Spinal cord (tissue), 10 donors: ENCODE measurements around the gene CENPX. TPM values are rescaled to one million over a fixed set of nuclear protein-coding genes. Genes with fewer than 3 reads are reported as not detected.

ENCODE experiments used
- DNase-seq, 6 donors: peaks; one replicate each; pipeline versions ENCODE4 v3.0.0 to v3.0.0-alpha.2; 2013 to 2015; ENCODE audit warnings: low spot score in 6 of 6, low read depth in 4 of 6
- H3K27ac ChIP-seq: one replicate; pipeline ENCODE4 v1.5.1; 2013; ENCODE audit warnings: low read depth, low read length, control low read depth
- H3K27me3 ChIP-seq: one replicate; pipeline ENCODE4 v1.6.1; 2013; ENCODE audit warnings: low read length; ENCODE audit not compliant: control insufficient read depth, insufficient read depth
- H3K36me3 ChIP-seq: one replicate; pipeline ENCODE4 v1.6.1; 2013; ENCODE audit warnings: low read length; ENCODE audit not compliant: control insufficient read depth, insufficient read depth
- H3K4me1 ChIP-seq: one replicate; pipeline ENCODE4 v1.6.1; 2013; ENCODE audit warnings: low read length; ENCODE audit not compliant: control insufficient read depth, insufficient read depth
- H3K4me3 ChIP-seq: one replicate; pipeline ENCODE4 v1.5.1; 2013; ENCODE audit warnings: low read depth, low read length, control low read depth
- H3K9me3 ChIP-seq: one replicate; pipeline ENCODE4 v1.6.1; 2013; ENCODE audit warnings: low read length; ENCODE audit not compliant: control insufficient read depth, insufficient read depth
- WGBS: methylation state at CpG from one replicate; pipeline ENCODE4 v1.1.5; 2013; ENCODE audit warnings: missing lambda C conversion rate; ENCODE audit not compliant: insufficient coverage; 5-methylcytosine and 5-hydroxymethylcytosine counted together
- polyA plus RNA-seq, 2 donors: library from polyadenylated mRNA; unstranded; fragments of 120-200 nt; gene quantifications; one replicate each; pipeline ENCODE4 v1.2.1, GENCODE V29; 2013; ENCODE audit not compliant: insufficient read length in 2 of 2
- total RNA-seq, 2 donors: library from RNA; depleted of rRNA in 1 of 2; stranded (reverse); fragments of 120-200 nt in 1 of 2; fragments of >200 nt in 1 of 2; gene quantifications; one replicate each; pipeline versions ENCODE4 v1.2.3 to v1.2.4, GENCODE V29; 2013 to 2014
- donor health status: healthy.

Gene CENPX
- total and polyA plus RNA-seq, 4 donors = 37.0 to 71.9 (median 63.3) TPM

GRCh38 chr17:82062076-82062983 lies 39.7 kb upstream of the CENPX start:
- no peaks in the 10 kb centered on the region for H3K9me3 ChIP-seq
- no peaks in the 10 kb centered on the region for H3K27me3 ChIP-seq
- WGBS = 90% methylated on average over 22 of the region's 24 CpGs
- H3K27ac ChIP-seq = no peak overlapping the region
- no peak for DNase-seq
- H3K4me1 ChIP-seq = peaks cover 27% of the 10 kb centered on the region
- peaks cover 78% of the 10 kb centered on the region for H3K36me3 ChIP-seq
- H3K4me3 ChIP-seq = no peak overlapping the region

- Histone ChIP-seq H3K4me1 (peaks cover 24% of the 10 kb centered on the region), H3K4me3 (no peak overlapping the region), H3K9me3 (no peaks in the 10 kb centered on the region), H3K36me3 (peaks cover 89% of the 10 kb centered on the region), H3K27me3 (no peaks in the 10 kb centered on the region), H3K27ac (no peak overlapping the region)
- 94% methylated on average over 34 of the region's 34 CpGs for WGBS
- no peak for DNase-seq
These were observed 38.6 kb upstream of the CENPX start for GRCh38 chr17:82061047-82061925.

- H3K27ac ChIP-seq = no peak overlapping the region
- DNase-seq = no peak
- peaks cover 96% of the 10 kb centered on the region for H3K36me3 ChIP-seq
- H3K9me3 ChIP-seq = no peaks in the 10 kb centered on the region
- no peaks in the 10 kb centered on the region for H3K27me3 ChIP-seq
- H3K4me3 ChIP-seq = no peak overlapping the region
- H3K4me1 ChIP-seq = peaks cover 18% of the 10 kb centered on the region
- WGBS = 94% methylated on average over 14 of the region's 14 CpGs
These were observed 37.9 kb upstream of the CENPX start for GRCh38 chr17:82060614-82061013.

DNA sequence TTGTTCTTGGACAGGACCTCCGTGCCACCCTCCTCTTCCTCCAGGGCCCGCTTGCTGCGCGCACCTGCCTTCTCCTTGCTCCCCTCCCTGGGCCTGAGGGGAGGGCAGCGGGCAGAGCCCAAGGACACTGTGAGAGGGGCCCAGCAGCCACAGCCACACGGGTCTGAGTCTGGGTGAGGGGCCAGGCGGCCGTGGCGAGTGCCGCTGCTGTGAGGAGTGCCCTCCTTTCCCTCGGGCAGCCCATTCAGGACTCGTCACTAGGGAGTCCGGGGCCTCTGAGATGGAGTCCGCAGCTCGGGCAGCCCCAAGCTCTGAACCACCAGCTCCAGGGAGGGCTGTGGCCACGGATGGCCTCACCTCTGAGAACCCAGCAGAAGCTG lies 37.3 kb upstream of the CENPX start:
- DNase-seq = no peak
- Histone ChIP-seq H3K9me3 (no peaks in the 10 kb centered on the region), H3K4me3 (no peak overlapping the region), H3K27me3 (no peaks in the 10 kb centered on the region), H3K27ac (no peak overlapping the region), H3K36me3 (peaks cover 99% of the 10 kb centered on the region), H3K4me1 (peaks cover 19% of the 10 kb centered on the region)
- 84% methylated on average over 16 of the region's 16 CpGs for WGBS

DNA sequence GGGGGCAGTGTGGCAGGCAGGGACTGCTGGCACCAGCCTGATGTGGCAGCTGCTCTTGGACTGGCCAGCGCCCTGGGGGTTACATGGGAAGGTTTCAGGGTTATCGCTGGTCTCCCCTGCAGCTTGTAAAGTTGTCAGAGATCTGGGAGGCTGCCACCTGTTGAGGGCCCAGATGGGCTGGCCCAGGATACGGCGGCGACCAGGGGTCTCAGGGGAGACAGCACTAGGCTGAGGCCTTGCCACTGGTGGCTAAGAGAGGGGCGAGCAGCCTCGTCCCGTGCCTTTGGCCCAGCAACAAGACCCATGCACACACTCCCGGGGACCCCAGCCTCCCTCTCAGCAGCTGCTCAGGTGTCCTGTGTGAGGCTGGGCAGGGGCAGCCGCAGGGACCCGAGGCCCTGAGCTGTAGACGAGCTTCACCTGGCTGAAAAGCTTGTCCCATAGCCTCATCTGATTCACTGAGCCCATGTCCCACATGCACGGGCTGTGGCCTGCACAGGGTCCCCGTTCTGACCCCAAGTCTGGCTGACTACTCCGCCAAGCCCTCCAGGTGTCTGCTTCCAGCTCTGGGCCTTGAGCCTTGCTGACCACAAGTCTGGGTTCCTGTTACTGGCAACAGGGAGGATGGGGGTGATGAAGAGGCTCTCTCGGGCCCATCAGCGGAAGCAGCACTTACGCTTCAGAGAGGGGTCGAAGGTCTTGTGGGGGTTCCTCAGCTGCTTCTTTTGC lies 36.8 kb upstream of the CENPX start:
- DNase-seq = no peak
- 86% methylated on average over 17 of the region's 19 CpGs for WGBS

GRCh38 chr17:82058855-82059249 lies 36.2 kb upstream of the CENPX start:
- peaks cover 12% of the 10 kb centered on the region for H3K4me1 ChIP-seq
- no peaks in the 10 kb centered on the region for H3K27me3 ChIP-seq
- no peak overlapping the region for H3K27ac ChIP-seq
- peaks cover 100% of the 10 kb centered on the region for H3K36me3 ChIP-seq
- H3K4me3 ChIP-seq = no peak overlapping the region
- DNase-seq = no peak
- no peaks in the 10 kb centered on the region for H3K9me3 ChIP-seq
- 79% methylated on average over 10 of the region's 10 CpGs for WGBS

More for the DNA sequence above, 36.8 kb upstream of the CENPX start:
- Histone ChIP-seq H3K4me3 (no peak overlapping the region), H3K36me3 (peaks cover 100% of the 10 kb centered on the region), H3K27ac (no peak overlapping the region), H3K27me3 (no peaks in the 10 kb centered on the region), H3K4me1 (peaks cover 14% of the 10 kb centered on the region), H3K9me3 (no peaks in the 10 kb centered on the region)

- DNase-seq = no peak
These were observed 35.7 kb upstream of the CENPX start for GRCh38 chr17:82058230-82058854.

GRCh38 chr17:82056729-82057621 lies 34.3 kb upstream of the CENPX start:
- no peak overlapping the region for H3K4me3 ChIP-seq
- H3K27ac ChIP-seq = no peak overlapping the region
- H3K9me3 ChIP-seq = no peaks in the 10 kb centered on the region
- no peak for DNase-seq
- H3K4me1 ChIP-seq = peaks cover 26% of the 10 kb centered on the region
- H3K27me3 ChIP-seq = no peaks in the 10 kb centered on the region
- 91% methylated on average over 28 of the region's 29 CpGs for WGBS
- peaks cover 91% of the 10 kb centered on the region for H3K36me3 ChIP-seq

More at GRCh38 chr17:82058230-82058854, 35.7 kb upstream of the CENPX start:
- no peak overlapping the region for H3K27ac ChIP-seq
- no peaks in the 10 kb centered on the region for H3K27me3 ChIP-seq
- no peak overlapping the region for H3K4me3 ChIP-seq
- peaks cover 100% of the 10 kb centered on the region for H3K36me3 ChIP-seq
- H3K9me3 ChIP-seq = no peaks in the 10 kb centered on the region
- peaks cover 14% of the 10 kb centered on the region for H3K4me1 ChIP-seq
- WGBS = 79% methylated on average over 17 of the region's 17 CpGs
